Erythroblast (primary cell): Measurements from ENCODE around the gene KIRREL3.

Experiments
- DNase-seq, 2 experiments: peaks; one replicate each; lab custom pipeline; 2025; lab: John Stamatoyannopoulos, UW
- GATA1 ChIP-seq: IDR thresholded peaks from 2 replicates; pipeline ENCODE4 v1.6.1; 2011; ENCODE audit warnings: low read depth, mild to moderate bottlenecking, control low read depth, low read length, moderate library complexity
- POLR2A ChIP-seq: IDR thresholded peaks from 2 replicates; pipeline ENCODE4 v1.6.1; 2011; ENCODE audit warnings: mild to moderate bottlenecking, low read length

The KIRREL3 gene

GRCh38 chr11:126518972-126519690 lies 481.4 kb downstream of the KIRREL3 start:
- TF ChIP-seq POLR2A: no peak
- no peak for DNase-seq

GRCh38 chr11:126518071-126518971 lies 482.2 kb downstream of the KIRREL3 start:
- no peak for DNase-seq
- no peak for TF ChIP-seq GATA1

GRCh38 chr11:126515501-126515900 lies 485.1 kb downstream of the KIRREL3 start:
- DNase-seq: no peak
- TF ChIP-seq POLR2A (no peak), GATA1 (no peak)

- no peak for DNase-seq
- TF ChIP-seq GATA1: no peak
- TF ChIP-seq POLR2A: no peak
Measured at GRCh38 chr11:126514061-126514693, 486.4 kb downstream of the KIRREL3 start.

GRCh38 chr11:126512741-126513715 lies 487.5 kb downstream of the KIRREL3 start:
- DNase-seq: no peak
- TF ChIP-seq POLR2A: no peak
- TF ChIP-seq GATA1: no peak

- TF ChIP-seq GATA1: no peak
- no peak for TF ChIP-seq POLR2A
- DNase-seq: no peak
Measured at GRCh38 chr11:126512251-126512650, 488.3 kb downstream of the KIRREL3 start.

GRCh38 chr11:126511475-126512115 lies 489.0 kb downstream of the KIRREL3 start:
- DNase-seq: no peak
- TF ChIP-seq GATA1 (no peak), POLR2A (no peak)

- TF ChIP-seq POLR2A (no peak), GATA1 (no peak)
- DNase-seq: no peak
Measured at GRCh38 chr11:126510621-126511370, 489.8 kb downstream of the KIRREL3 start.

- TF ChIP-seq POLR2A: no peak
- no peak for TF ChIP-seq GATA1
- DNase-seq: no peak
Measured at GRCh38 chr11:126507646-126508045, 492.9 kb downstream of the KIRREL3 start.

- TF ChIP-seq GATA1 (no peak), POLR2A (no peak)
- no peak for DNase-seq
Measured at GRCh38 chr11:126506789-126507188, 493.8 kb downstream of the KIRREL3 start.

- no peak for TF ChIP-seq POLR2A
- TF ChIP-seq GATA1: no peak
- DNase-seq: no peak
Measured at GRCh38 chr11:126502982-126503381, 497.6 kb downstream of the KIRREL3 start.

GRCh38 chr11:126502159-126502558 lies 498.4 kb downstream of the KIRREL3 start:
- DNase-seq: no peak
- TF ChIP-seq POLR2A (no peak), GATA1 (no peak)

- no peak for DNase-seq
- TF ChIP-seq POLR2A: no peak
- no peak for TF ChIP-seq GATA1
Measured at GRCh38 chr11:126501641-126502040, 498.9 kb downstream of the KIRREL3 start.
